ENCODE measurements around the gene LELP1.
"Not testable (repeated sequence)": the region's sequence is repeated elsewhere in the genome, so short reads cannot be mapped to it uniquely, and the experiment has no call there.

LELP1 gene

DNA sequence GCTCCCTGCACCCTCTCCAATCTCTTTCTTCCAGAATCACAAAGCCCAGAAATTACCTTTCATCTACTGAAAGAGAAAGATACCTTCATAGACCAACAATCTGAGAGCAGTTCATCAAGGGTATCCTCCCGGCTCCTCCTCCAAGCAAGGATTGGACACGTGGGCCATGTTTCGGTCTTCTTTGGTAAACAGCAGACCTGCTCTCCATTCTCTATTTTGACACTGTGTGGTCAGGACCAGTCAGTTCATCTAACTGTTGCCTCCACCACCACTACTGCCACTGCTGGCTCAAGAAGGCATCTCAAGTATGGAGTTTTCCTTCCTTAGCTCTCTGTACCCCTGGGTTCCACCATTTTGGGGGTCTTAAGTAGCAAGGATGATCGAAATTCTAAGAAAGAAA, 8.0 kb upstream of the LELP1 start:
- H3K4me3 ChIP-seq (ENCODE audit: low read depth in 1 of 2, low read length in 2 of 2) = no peak overlapping the region
- no peak overlapping the region for H3K27ac ChIP-seq (ENCODE audit: low read depth, low read length)
- peaks cover 7 to 8% of the 10 kb centered on the region in 2 donors for H3K27me3 ChIP-seq (ENCODE audit: control insufficient read depth in 1 of 2, insufficient read depth in 2 of 2, low read length in 2 of 2)
- no peaks in the 10 kb centered on the region for H3K9me3 ChIP-seq (ENCODE audit: control insufficient read depth in 1 of 2, low read length in 2 of 2)
- no peaks in the 10 kb centered on the region for H3K36me3 ChIP-seq (ENCODE audit: control insufficient read depth in 1 of 2, insufficient read depth in 2 of 2, low read length in 2 of 2)
- H3K4me1 ChIP-seq (ENCODE audit: control insufficient read depth in 1 of 2, insufficient read depth in 2 of 2, low read length in 2 of 2) = no peaks in the 10 kb centered on the region
- H3K9ac ChIP-seq (ENCODE audit: low read depth in 1 of 2, low read length in 2 of 2) = no peak overlapping the region

DNA sequence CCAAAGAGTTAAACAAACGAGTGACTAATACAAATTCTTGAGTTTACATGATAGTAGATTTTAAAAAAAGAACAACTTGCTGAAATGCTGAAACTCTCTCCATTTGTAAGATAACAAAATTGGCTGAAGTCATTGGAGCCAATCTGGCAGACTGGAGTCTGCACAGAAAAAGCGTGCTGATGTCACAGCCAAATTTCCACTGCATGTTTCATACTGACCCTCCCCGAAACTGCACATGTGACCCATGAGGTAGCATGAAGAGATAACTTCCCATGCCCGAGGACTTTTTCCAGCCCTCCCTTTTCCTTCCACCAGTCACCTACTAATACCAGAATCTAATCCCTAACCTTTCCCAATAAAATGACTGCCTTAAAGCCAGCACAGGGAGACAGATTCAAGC, 1.2 kb upstream of the LELP1 start:
- no peak overlapping the region for H3K4me3 ChIP-seq (ENCODE audit: low read depth in 1 of 2, low read length in 2 of 2)
- H3K27me3 ChIP-seq (ENCODE audit: control insufficient read depth in 1 of 2, insufficient read depth in 2 of 2, low read length in 2 of 2) = peaks cover 0 to 9% of the 10 kb centered on the region in 2 donors
- no peak overlapping the region for H3K9ac ChIP-seq (ENCODE audit: low read depth in 1 of 2, low read length in 2 of 2)
- no peak overlapping the region for H3K27ac ChIP-seq (ENCODE audit: low read depth, low read length)
- no peaks in the 10 kb centered on the region for H3K9me3 ChIP-seq (ENCODE audit: control insufficient read depth in 1 of 2, low read length in 2 of 2)
- H3K36me3 ChIP-seq (ENCODE audit: control insufficient read depth in 1 of 2, insufficient read depth in 2 of 2, low read length in 2 of 2) = no peaks in the 10 kb centered on the region
- no peaks in the 10 kb centered on the region for H3K4me1 ChIP-seq (ENCODE audit: control insufficient read depth in 1 of 2, insufficient read depth in 2 of 2, low read length in 2 of 2)

DNA sequence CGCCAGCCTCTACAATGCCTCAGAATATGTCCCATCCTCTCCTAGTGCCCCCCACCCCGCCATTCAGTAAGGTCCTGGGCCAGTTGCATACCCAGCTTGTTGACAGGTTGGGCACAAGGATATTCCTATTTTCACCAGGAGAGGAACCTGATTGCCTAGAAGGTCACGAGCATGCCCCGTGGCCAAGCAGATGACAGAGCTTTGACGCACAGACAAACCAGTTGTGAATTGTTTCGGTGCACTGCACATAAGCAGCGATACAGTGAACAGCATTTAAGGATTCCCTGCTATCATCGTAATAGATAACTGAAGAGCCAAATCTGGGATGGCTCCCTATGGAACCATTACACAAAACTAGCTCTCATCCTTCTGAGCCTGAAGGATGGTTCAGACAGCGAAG, 3.4 kb downstream of the LELP1 start:
- Histone ChIP-seq H3K27ac (ENCODE audit: low read depth, low read length) (no peak overlapping the region), H3K27me3 (ENCODE audit: control insufficient read depth in 1 of 2, insufficient read depth in 2 of 2, low read length in 2 of 2) (peaks cover 0 to 6% of the 10 kb centered on the region in 2 donors), H3K9me3 (ENCODE audit: control insufficient read depth in 1 of 2, low read length in 2 of 2) (no peaks in the 10 kb centered on the region), H3K9ac (ENCODE audit: low read depth in 1 of 2, low read length in 2 of 2) (no peak overlapping the region), H3K4me1 (ENCODE audit: control insufficient read depth in 1 of 2, insufficient read depth in 2 of 2, low read length in 2 of 2) (no peaks in the 10 kb centered on the region), H3K36me3 (ENCODE audit: control insufficient read depth in 1 of 2, insufficient read depth in 2 of 2, low read length in 2 of 2) (no peaks in the 10 kb centered on the region), H3K4me3 (ENCODE audit: low read depth in 1 of 2, low read length in 2 of 2) (no peak overlapping the region)

DNA sequence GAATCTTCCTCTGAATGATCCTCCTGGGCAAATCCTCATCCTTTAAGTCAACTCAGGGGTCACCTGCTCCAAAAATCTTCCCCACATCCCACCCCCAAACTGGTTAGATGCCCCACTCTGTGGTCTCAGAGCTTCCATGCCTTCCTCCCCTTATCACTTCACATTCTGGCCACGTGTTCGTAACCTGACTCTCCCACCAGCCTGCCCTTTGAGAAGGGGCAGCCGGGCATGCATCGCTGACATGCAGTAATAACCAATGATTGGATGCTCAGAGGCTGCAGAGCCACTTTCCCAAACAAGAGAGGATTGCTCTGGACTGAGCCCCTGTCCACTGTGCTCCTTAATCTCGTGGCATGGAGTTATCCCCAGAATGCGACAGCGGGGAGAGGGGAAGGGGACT, 7.0 kb downstream of the LELP1 start:
- no peak overlapping the region for H3K4me3 ChIP-seq (ENCODE audit: low read depth in 1 of 2, low read length in 2 of 2)
- no peaks in the 10 kb centered on the region for H3K36me3 ChIP-seq (ENCODE audit: control insufficient read depth in 1 of 2, insufficient read depth in 2 of 2, low read length in 2 of 2)
- no peaks in the 10 kb centered on the region for H3K4me1 ChIP-seq (ENCODE audit: control insufficient read depth in 1 of 2, insufficient read depth in 2 of 2, low read length in 2 of 2)
- no peak overlapping the region for H3K9ac ChIP-seq (ENCODE audit: low read depth in 1 of 2, low read length in 2 of 2)
- H3K27me3 ChIP-seq (ENCODE audit: control insufficient read depth in 1 of 2, insufficient read depth in 2 of 2, low read length in 2 of 2) = peaks cover 0 to 6% of the 10 kb centered on the region in 2 donors
- no peaks in the 10 kb centered on the region for H3K9me3 ChIP-seq (ENCODE audit: control insufficient read depth in 1 of 2, low read length in 2 of 2)
- H3K27ac ChIP-seq (ENCODE audit: low read depth, low read length) = no peak overlapping the region

- Histone ChIP-seq H3K27ac (ENCODE audit: low read depth, low read length) (no peak overlapping the region), H3K4me1 (ENCODE audit: control insufficient read depth in 1 of 2, insufficient read depth in 2 of 2, low read length in 2 of 2) (no peaks in the 10 kb centered on the region), H3K9ac (ENCODE audit: low read depth in 1 of 2, low read length in 2 of 2) (no peak overlapping the region), H3K4me3 (ENCODE audit: low read depth in 1 of 2, low read length in 2 of 2) (no peak overlapping the region), H3K27me3 (ENCODE audit: control insufficient read depth in 1 of 2, insufficient read depth in 2 of 2, low read length in 2 of 2) (peaks cover 3% of the 10 kb centered on the region in 2 donors), H3K36me3 (ENCODE audit: control insufficient read depth in 1 of 2, insufficient read depth in 2 of 2, low read length in 2 of 2) (no peaks in the 10 kb centered on the region), H3K9me3 (ENCODE audit: control insufficient read depth in 1 of 2, low read length in 2 of 2) (no peaks in the 10 kb centered on the region)
Measured at GRCh38 chr1:153212201-153212600, 9.0 kb downstream of the LELP1 start.

DNA sequence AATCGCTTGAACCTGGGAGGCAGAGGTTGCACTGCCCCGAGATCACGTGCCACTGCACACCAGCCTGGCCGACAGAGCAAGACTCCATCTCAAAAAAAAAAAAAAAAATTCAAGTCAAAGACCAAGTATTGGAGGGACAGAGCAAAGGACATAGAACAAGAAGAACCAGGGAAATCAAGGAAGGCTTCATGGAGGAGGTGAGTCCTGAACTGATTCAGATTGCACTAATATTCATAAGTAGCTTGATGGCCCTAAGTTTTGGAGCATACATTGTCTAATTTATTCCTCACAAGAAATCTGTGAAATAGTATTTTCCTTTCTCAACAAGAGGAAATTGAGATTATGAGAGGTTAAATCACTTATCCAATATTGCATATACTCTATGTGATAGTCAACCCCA, 10.3 kb downstream of the LELP1 start:
- Histone ChIP-seq H3K27me3 (ENCODE audit: control insufficient read depth in 1 of 2, insufficient read depth in 2 of 2, low read length in 2 of 2) (peaks cover 3% of the 10 kb centered on the region in 2 donors), H3K36me3 (ENCODE audit: control insufficient read depth in 1 of 2, insufficient read depth in 2 of 2, low read length in 2 of 2) (no peaks in the 10 kb centered on the region), H3K4me1 (ENCODE audit: control insufficient read depth in 1 of 2, insufficient read depth in 2 of 2, low read length in 2 of 2) (no peaks in the 10 kb centered on the region), H3K27ac (ENCODE audit: low read depth, low read length) (no peak overlapping the region), H3K9me3 (ENCODE audit: control insufficient read depth in 1 of 2, low read length in 2 of 2) (no peaks in the 10 kb centered on the region), H3K4me3 (ENCODE audit: low read depth in 1 of 2, low read length in 2 of 2) (no peak overlapping the region), H3K9ac (ENCODE audit: low read depth in 1 of 2, low read length in 2 of 2) (no peak overlapping the region)

DNA sequence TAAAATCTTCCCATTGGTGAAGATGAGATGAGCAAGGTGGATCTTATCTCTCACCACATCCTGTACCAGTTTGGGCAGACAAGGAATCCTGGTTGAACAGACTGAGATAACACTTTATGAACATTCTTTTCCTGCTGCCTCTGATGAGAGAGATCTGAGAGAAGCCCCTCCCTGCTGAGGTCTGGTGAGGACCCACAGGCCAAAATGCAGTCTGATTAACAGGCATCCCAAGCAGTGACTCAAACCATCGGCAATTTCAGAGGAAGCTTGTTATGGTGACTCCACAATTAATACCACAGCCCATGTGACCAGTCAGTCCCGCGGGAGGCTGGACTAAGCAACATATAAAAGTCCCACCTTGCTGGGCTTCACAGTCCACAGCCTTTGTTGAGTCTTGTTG, 14.0 kb downstream of the LELP1 start, which contains the start of gene PRR9:
Gene PRR9, plus strand, starts transcription at position 373 of the 400 bp plus-strand sequence. CDS start 561 bp downstream, outside the sequence.
- Histone ChIP-seq H3K27me3 (ENCODE audit: control insufficient read depth in 1 of 2, insufficient read depth in 2 of 2, low read length in 2 of 2) (peaks cover 0 to 3% of the 10 kb centered on the region in 2 donors), H3K9ac (ENCODE audit: low read depth in 1 of 2, low read length in 2 of 2) (no peak within 1 kb of the TSS), H3K4me3 (ENCODE audit: low read depth in 1 of 2, low read length in 2 of 2) (no peak within 1 kb of the TSS), H3K4me1 (ENCODE audit: control insufficient read depth in 1 of 2, insufficient read depth in 2 of 2, low read length in 2 of 2) (no peaks in the 10 kb centered on the region), H3K36me3 (ENCODE audit: control insufficient read depth in 1 of 2, insufficient read depth in 2 of 2, low read length in 2 of 2) (no peaks in the 10 kb centered on the region), H3K9me3 (ENCODE audit: control insufficient read depth in 1 of 2, low read length in 2 of 2) (no peaks in the 10 kb centered on the region), H3K27ac (ENCODE audit: low read depth, low read length) (no peak within 1 kb of the TSS)

DNA sequence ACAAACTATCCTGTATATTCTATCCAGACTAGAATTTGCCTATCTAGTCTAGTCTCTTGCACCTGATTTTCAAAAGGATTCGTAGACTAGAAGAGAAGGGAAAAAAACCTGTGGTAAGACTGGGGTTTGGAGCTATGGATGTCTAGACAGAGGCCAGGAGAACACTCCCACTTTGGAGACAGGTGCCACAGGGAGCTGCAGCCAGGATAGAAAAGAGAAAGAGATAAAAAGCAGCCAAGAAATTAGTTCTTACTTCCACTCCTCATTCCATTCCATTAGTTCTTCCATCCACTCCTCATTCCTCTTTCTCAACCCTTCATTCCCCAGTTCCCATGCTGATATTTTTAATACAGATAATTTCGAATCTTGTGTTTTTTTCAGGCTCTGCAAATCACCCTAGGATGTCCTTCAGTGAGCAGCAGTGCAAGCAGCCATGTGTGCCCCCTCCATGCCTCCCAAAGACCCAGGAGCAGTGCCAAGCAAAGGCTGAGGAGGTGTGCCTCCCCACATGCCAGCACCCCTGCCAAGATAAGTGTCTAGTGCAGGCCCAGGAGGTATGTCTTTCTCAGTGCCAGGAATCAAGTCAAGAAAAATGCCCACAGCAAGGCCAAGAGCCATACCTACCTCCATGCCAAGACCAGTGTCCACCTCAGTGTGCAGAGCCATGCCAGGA, 14.7 kb downstream of the LELP1 start:
- Histone ChIP-seq H3K36me3 (ENCODE audit: control insufficient read depth in 1 of 2, insufficient read depth in 2 of 2, low read length in 2 of 2) (no peaks in the 10 kb centered on the region), H3K9me3 (ENCODE audit: control insufficient read depth in 1 of 2, low read length in 2 of 2) (no peaks in the 10 kb centered on the region), H3K9ac (ENCODE audit: low read depth in 1 of 2, low read length in 2 of 2) (no peak overlapping the region), H3K4me3 (ENCODE audit: low read depth in 1 of 2, low read length in 2 of 2) (no peak overlapping the region), H3K4me1 (ENCODE audit: control insufficient read depth in 1 of 2, insufficient read depth in 2 of 2, low read length in 2 of 2) (no peaks in the 10 kb centered on the region), H3K27me3 (ENCODE audit: control insufficient read depth in 1 of 2, insufficient read depth in 2 of 2, low read length in 2 of 2) (peaks cover 0 to 3% of the 10 kb centered on the region in 2 donors), H3K27ac (ENCODE audit: low read depth, low read length) (no peak overlapping the region)

DNA sequence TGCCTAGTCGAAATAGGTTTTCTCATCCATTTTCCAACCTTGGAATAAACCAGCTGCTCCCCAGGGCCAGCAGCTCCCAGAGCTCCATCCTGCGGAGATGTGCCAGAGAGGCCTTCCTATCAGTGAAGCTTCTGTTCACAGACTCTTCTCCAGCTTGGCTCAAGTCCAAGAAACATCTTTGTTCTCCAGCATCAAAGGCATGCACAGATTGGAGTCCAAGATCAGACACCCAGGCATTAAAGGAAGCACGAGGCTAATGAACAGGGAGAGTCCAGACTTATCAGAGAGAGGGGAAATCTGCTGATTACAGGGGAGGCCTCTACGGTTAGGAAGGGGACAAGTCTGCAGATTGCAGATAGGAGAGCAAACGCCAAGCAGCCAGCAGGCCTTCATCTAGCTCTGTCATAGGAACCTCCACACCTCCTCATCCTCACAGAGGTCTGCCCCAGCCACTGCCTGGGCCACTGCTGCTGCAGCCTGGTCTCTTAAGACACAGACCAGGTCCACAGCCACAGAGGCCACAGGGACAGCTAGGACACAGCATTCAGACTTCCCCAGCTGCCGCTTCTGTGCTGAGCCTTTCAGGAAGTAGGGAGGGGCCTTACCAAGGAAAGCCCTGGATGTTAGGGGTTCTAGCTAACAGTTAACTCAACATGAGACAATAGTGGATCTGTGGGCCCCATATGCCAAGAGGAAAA, 17.5 kb downstream of the LELP1 start:
- Histone ChIP-seq H3K9ac (ENCODE audit: low read depth in 1 of 2, low read length in 2 of 2) (no peak overlapping the region), H3K4me3 (ENCODE audit: low read depth in 1 of 2, low read length in 2 of 2) (no peak overlapping the region), H3K9me3 (ENCODE audit: control insufficient read depth in 1 of 2, low read length in 2 of 2) (no peaks in the 10 kb centered on the region), H3K36me3 (ENCODE audit: control insufficient read depth in 1 of 2, insufficient read depth in 2 of 2, low read length in 2 of 2) (no peaks in the 10 kb centered on the region), H3K27me3 (ENCODE audit: control insufficient read depth in 1 of 2, insufficient read depth in 2 of 2, low read length in 2 of 2) (peaks cover 0 to 3% of the 10 kb centered on the region in 2 donors), H3K4me1 (ENCODE audit: control insufficient read depth in 1 of 2, insufficient read depth in 2 of 2, low read length in 2 of 2) (no peaks in the 10 kb centered on the region), H3K27ac (ENCODE audit: low read depth, low read length) (no peak overlapping the region)

GRCh38 chr1:153223040-153223891, 20.0 kb downstream of the LELP1 start:
- not testable (repeated sequence) for H3K27ac ChIP-seq (ENCODE audit: low read depth, low read length); H3K36me3 ChIP-seq (ENCODE audit: control insufficient read depth in 1 of 2, insufficient read depth in 2 of 2, low read length in 2 of 2); H3K9ac ChIP-seq (ENCODE audit: low read depth in 1 of 2, low read length in 2 of 2); H3K9me3 ChIP-seq (ENCODE audit: control insufficient read depth in 1 of 2, low read length in 2 of 2); H3K4me3 ChIP-seq (ENCODE audit: low read depth in 1 of 2, low read length in 2 of 2); H3K4me1 ChIP-seq (ENCODE audit: control insufficient read depth in 1 of 2, insufficient read depth in 2 of 2, low read length in 2 of 2); H3K27me3 ChIP-seq (ENCODE audit: control insufficient read depth in 1 of 2, insufficient read depth in 2 of 2, low read length in 2 of 2)
